ENCODE measurements around the gene ASPRV1. TPM values are rescaled to one million over a fixed set of nuclear protein-coding genes. Genes with fewer than 3 reads are reported as not detected.

ASPRV1 gene
- polyA plus RNA-seq, 1 of the 3 experiments (the other 2 are of a cell fraction): 0.20 TPM

- DNase-seq: no peak
- H3K27me3 ChIP-seq (ENCODE audit: insufficient read depth): no peaks in the 10 kb centered on the region
- POLR2A ChIA-PET: no interaction called here
- no peaks in the 10 kb centered on the region for H3K9me3 ChIP-seq
- peaks cover 0 to 5% of the 10 kb centered on the region in 2 experiments; a peak in 1 of 4 replicates for H3K4me1 ChIP-seq (ENCODE audit: control insufficient read depth in 1 of 2, insufficient read depth in 2 of 2, low read depth in 1 of 2, low read length in 1 of 2)
- CTCF ChIA-PET: interaction anchor here (1.1 kb wide), 1 partner anchor 368 kb away, joined by 3 read pairs; the partner anchor contains the start of gene FAM136A
- peak overlapping the region; percentile 68 for H2AFZ ChIP-seq (ENCODE audit: low read depth)
- H3K9me2 ChIP-seq: no peaks in the 10 kb centered on the region
- no peak for TF ChIP-seq TAF1 (IDR thresholded peaks at IDR 0.05; ENCODE audit: borderline replicate concordance, low read depth, low read length)
- TF ChIP-seq POLR2AphosphoS5 (IDR thresholded peaks at IDR 0.05; ENCODE audit: low read depth, low read length): no peak
- peak; percentile 43; the same call in 1 of the 2 replicates for TF ChIP-seq FOSL2 (IDR thresholded peaks at IDR 0.05; ENCODE audit: borderline replicate concordance, low read depth)
- TF ChIP-seq MAX (IDR thresholded peaks at IDR 0.05; ENCODE audit: low read depth): 0 out of 2 replicates have a peak, but pooled peaks have one; percentile 11
- no peak for TF ChIP-seq TEAD4 (IDR thresholded peaks at IDR 0.05; ENCODE audit: borderline replicate concordance, insufficient read depth)
- TF ChIP-seq RXRA (IDR thresholded peaks at IDR 0.05; ENCODE audit: borderline replicate concordance, low read depth): no peak
- TF ChIP-seq JUND (IDR thresholded peaks at IDR 0.05): no peak
- TF ChIP-seq CHD2 (IDR thresholded peaks at IDR 0.05; ENCODE audit: low read length, partially characterized antibody): no peak
- H3K4me3 ChIP-seq (ENCODE audit: low read depth in 2 of 2, low read length in 1 of 2): no peak overlapping the region
- H3K4me2 ChIP-seq: peak overlapping the region; percentile 32; the same call in 1 of the 2 replicates
- peaks cover 11 to 20% of the 10 kb centered on the region in 2 experiments for H3K36me3 ChIP-seq (replicated peaks in 1 of 2; ENCODE audit: control insufficient read depth in 1 of 2, insufficient read depth in 2 of 2, low read length in 1 of 2)
- no peaks in the 10 kb centered on the region for H4K20me1 ChIP-seq (ENCODE audit: insufficient read depth)
- H3K9ac ChIP-seq: peak overlapping the region; percentile 60
- H3K27ac ChIP-seq (ENCODE audit: low read depth in 2 of 2, low read length in 1 of 2): peak overlapping the region in 1 of 2 experiments; percentile 73; a peak in 2 of 4 replicates
- WGBS (ENCODE audit: low lambda C conversion rate): 36% methylated on average over 4 of the region's 4 CpGs
- H3F3A ChIP-seq (replicated peaks; ENCODE audit: insufficient read depth): peaks cover 12% of the 10 kb centered on the region
- no peaks in the 10 kb centered on the region for H3K79me2 ChIP-seq (ENCODE audit: insufficient read depth)
Observed at GRCh38 chr2:69933839-69934613, 27.4 kb downstream of the ASPRV1 start.

- H2AFZ ChIP-seq (ENCODE audit: low read depth): peak overlapping the region; percentile 68; the same call in 1 of the 2 replicates
- ChIA-PET CTCF (interaction anchor here (1.1 kb wide), 1 partner anchor 369 kb away, joined by 3 read pairs; the partner anchor contains the start of gene FAM136A), POLR2A (interaction anchor here (0.6 kb wide), 1 partner anchor 70 kb away, joined by 3 read pairs; no protein-coding TSS in a partner anchor)
- no peaks in the 10 kb centered on the region for H3K9me2 ChIP-seq
- H3K79me2 ChIP-seq (ENCODE audit: insufficient read depth): no peaks in the 10 kb centered on the region
- peak overlapping the region in 1 of 2 experiments; percentile 73; a peak in 2 of 4 replicates for H3K27ac ChIP-seq (ENCODE audit: low read depth in 2 of 2, low read length in 1 of 2)
- no peak overlapping the region for H3K4me3 ChIP-seq (ENCODE audit: low read depth in 2 of 2, low read length in 1 of 2)
- no peaks in the 10 kb centered on the region for H3K27me3 ChIP-seq (ENCODE audit: insufficient read depth)
- H3K36me3 ChIP-seq (replicated peaks in 1 of 2; ENCODE audit: control insufficient read depth in 1 of 2, insufficient read depth in 2 of 2, low read length in 1 of 2): peaks cover 10 to 13% of the 10 kb centered on the region in 2 experiments
- peaks cover 12% of the 10 kb centered on the region for H3F3A ChIP-seq (replicated peaks; ENCODE audit: insufficient read depth)
- H3K4me1 ChIP-seq (ENCODE audit: control insufficient read depth in 1 of 2, insufficient read depth in 2 of 2, low read depth in 1 of 2, low read length in 1 of 2): peaks cover 0 to 5% of the 10 kb centered on the region in 2 experiments; a peak in 1 of 4 replicates
- DNase-seq: no peak
- H3K9ac ChIP-seq: peak overlapping the region; percentile 60; the same call in 1 of the 2 replicates
- no peak for TF ChIP-seq RFX5 (IDR thresholded peaks at IDR 0.05; ENCODE audit: low read length)
- no peak for TF ChIP-seq EP300 (IDR thresholded peaks at IDR 0.05; ENCODE audit: borderline replicate concordance in 1 of 2, low read depth in 1 of 2, low read length in 1 of 2)
- TF ChIP-seq EZH2phosphoT487 (IDR thresholded peaks at IDR 0.05; ENCODE audit: borderline replicate concordance, low read depth): no peak
- TF ChIP-seq FOXM1 (IDR thresholded peaks at IDR 0.05; ENCODE audit: low read depth): no peak
- no peak for TF ChIP-seq ELF1 (IDR thresholded peaks at IDR 0.05)
- no peak for TF ChIP-seq IRF3 (IDR thresholded peaks at IDR 0.05; ENCODE audit: low read depth, low read length)
- H3K9me3 ChIP-seq: no peaks in the 10 kb centered on the region
- H4K20me1 ChIP-seq (ENCODE audit: insufficient read depth): no peaks in the 10 kb centered on the region
- 0 out of 2 replicates have a peak overlapping the region, but pooled peaks have one; percentile 32 for H3K4me2 ChIP-seq
Observed at GRCh38 chr2:69933254-69933828, 28.1 kb downstream of the ASPRV1 start.
